NCI-H2227 (cell line): ENCODE data around the gene MATN4.
"Not testable (repeated sequence)": the region's sequence is repeated elsewhere in the genome, so short reads cannot be mapped to it uniquely, and the experiment has no call there.

Experiments used
- DNase-seq: peaks from one replicate; lab custom pipeline; 2025; ENCODE audit not compliant: unreplicated experiment; lab: John Stamatoyannopoulos, UW

MATN4 gene, protein sequence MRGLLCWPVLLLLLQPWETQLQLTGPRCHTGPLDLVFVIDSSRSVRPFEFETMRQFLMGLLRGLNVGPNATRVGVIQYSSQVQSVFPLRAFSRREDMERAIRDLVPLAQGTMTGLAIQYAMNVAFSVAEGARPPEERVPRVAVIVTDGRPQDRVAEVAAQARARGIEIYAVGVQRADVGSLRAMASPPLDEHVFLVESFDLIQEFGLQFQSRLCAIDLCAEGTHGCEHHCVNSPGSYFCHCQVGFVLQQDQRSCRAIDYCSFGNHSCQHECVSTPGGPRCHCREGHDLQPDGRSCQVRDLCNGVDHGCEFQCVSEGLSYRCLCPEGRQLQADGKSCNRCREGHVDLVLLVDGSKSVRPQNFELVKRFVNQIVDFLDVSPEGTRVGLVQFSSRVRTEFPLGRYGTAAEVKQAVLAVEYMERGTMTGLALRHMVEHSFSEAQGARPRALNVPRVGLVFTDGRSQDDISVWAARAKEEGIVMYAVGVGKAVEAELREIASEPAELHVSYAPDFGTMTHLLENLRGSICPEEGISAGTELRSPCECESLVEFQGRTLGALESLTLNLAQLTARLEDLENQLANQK

DNA sequence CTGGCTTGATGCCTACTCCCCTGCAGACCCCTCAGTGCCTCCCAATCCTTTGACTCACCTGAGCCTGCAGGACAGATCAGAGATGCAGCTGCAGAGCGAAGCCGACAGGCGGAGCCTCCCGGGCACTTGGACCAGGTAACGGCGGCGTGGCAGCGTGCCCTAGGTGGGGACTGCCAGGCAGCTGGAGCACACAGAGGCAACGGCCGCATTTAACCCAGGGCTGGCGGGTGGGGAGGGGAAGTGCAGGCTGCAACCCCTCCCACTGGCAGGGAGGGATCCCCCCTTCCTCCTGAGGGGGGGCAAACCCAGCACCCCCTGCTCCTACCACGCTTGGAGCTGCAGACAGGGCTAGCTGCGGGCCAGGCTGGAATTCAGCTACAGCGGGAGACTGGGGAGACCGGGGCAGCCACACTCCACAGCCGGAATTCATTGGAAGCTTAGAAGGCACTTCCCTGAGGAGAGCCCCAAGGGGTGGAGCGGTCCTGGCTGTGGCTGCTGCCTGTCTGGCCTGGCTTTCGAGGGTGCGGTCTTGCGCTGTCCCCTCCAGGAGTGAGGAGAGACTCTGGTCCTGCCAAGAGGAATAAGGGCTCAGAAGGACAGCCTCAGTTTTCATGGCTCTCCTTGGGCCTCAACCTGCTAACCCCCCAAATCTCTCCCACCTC, at the start of gene MATN4:
MATN4 (minus strand) TSS at position 183 of the 662 bp plus-strand sequence. CDS start 2,717 bp downstream, outside the sequence.
- DNase-seq: no peak

DNA sequence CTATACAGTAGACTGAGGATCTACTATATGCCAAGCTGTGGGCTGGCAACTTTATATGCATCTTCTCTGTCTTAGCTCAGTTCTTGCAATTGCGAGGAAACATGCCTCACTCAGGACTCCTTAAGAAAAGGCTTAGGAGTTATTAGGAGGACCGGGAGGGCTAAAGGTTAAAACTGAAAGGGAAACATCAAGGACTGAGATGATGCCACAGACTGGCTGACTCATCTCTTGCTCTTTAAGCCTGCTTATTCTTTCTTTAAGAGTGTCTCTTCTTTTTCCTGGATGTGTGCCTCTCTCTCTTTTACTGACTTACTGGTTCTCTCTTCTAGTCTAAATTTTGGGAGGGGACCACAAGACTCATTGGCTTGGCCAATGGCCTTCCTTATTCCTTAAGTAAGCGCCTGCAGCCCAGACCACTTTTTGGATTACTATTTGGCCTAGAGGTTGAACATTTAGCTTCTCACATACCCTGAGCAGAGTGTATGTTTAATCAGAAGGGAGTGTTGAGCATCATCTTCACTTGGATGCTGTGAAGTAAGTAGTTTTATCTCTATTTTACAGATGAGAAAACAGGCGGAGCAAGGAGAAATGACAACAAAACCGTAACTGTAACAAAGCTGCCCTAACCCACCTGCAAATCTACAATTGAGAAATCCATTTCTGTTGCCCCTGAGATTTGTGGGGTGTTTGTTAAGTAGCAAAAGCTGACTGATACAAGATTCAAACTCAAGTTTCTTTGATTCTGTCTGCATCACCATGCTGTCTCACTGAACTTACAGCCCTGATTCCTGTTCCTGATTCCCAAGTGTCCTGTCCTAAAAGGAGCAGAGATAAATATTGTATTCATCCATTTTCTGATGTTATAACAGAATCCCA, 47.3 kb upstream of the MATN4 start:
- no peak for DNase-seq

DNA sequence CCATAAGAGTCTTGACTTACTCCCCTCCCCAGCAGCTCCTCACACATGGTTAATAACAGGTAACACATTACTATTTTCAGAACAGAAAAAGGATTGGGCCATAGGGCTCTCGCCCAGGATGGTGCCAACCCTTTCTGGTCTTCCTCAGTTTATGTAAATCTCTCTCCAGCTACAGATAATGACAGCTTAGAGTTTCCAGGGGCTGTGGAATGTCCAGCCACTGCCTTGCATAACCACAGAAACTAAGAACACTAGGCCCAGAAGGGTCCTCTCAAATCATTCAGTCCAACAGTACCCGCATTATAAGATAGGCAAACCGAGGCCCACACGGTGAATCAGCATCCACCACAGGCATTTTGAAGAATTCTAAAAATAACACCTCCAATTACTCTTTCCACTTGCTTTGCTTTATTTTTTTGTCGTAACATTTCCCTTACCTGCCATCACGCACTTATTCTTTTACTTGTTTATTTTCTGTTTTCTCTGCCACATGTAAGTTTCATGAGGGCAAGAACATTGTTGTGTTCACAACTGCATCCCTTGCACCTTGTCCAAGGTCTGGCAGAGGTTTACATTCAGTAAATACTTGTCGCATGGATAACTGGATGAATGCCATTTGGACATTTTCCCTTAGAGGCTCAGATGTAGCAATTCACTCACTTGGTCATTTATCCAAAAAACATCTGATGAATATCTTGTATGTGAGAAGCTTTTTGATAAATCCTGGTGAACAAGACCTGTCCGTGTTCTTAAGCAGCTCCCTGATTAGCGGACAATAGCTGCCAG, 46.5 kb upstream of the MATN4 start:
- DNase-seq: no peak

DNA sequence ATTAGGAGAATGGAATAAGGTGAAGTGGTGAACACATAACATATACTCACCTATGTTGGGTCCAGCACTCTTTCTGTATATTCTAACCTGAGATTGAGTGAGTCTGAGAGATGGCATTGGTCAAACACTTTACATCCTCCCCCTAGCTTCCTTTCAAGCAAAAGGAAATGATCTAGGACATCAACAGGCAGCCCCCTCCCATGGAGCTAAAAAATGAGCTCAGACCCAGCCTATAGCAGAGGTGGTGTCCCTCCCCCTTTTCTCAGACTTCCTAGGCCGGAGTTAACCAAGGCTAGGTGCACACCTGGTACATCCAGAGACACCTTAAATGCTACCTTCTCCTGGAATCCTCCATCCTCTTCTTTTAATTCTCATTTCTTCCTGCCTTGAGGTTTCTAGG, 45.6 kb upstream of the MATN4 start:
- no peak for DNase-seq

DNA sequence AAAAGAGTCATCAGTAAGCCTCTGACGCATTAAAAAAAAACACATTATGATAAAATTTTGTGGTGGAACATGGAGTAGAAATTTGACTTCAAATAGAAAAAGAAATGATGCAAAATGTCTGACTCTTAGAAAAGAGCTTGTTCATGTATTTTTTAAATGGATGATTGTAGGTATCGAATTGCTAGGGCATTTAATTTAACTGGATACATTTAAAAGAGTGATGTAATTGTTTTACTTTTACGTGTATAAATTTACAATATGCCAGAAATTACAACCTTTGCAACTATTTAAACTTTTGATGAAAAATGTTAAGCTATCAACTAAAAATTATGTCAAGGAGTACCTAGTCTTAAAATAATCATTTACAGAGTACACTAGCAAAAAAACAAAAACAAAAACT, 44.6 kb upstream of the MATN4 start:
- no peak for DNase-seq

DNA sequence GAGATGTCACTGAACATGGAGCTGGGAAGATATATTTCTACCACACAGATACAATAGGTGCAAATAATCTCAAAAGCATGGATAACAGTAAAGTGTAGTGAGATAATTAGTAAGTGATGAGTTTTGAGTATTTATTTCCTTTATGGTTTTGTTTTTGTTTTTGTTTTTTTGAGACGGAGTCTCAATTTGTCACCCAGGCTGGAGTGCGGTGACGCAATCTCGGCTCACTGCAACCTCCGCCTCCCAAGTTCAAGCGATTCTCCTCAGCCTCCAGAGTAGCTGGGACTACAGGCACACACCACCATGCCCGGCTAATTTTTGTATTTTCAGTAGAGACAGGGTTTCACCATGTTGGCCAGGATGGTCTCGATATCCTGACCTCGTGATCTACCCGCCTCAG, 42.7 kb upstream of the MATN4 start:
- not testable (repeated sequence) for DNase-seq

DNA sequence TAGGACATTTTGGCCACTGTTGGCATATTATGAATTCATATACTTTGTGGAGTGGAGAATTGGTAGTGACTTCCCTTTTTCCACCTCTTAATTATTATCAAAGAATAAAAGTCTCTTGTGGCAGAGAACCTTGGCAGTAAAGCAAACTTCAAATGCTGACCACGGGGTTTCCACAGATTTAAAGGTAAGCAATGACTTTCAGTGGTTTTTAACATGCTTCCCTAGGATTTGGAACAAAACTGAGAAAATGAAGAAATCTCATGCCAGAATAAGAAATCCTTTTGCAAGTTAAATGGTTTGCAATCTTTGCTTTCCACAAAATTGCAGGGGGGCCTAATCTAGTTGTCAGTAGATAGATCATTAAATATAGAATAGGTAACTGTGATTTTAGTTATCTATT, 42.1 kb upstream of the MATN4 start:
- no peak for DNase-seq

DNA sequence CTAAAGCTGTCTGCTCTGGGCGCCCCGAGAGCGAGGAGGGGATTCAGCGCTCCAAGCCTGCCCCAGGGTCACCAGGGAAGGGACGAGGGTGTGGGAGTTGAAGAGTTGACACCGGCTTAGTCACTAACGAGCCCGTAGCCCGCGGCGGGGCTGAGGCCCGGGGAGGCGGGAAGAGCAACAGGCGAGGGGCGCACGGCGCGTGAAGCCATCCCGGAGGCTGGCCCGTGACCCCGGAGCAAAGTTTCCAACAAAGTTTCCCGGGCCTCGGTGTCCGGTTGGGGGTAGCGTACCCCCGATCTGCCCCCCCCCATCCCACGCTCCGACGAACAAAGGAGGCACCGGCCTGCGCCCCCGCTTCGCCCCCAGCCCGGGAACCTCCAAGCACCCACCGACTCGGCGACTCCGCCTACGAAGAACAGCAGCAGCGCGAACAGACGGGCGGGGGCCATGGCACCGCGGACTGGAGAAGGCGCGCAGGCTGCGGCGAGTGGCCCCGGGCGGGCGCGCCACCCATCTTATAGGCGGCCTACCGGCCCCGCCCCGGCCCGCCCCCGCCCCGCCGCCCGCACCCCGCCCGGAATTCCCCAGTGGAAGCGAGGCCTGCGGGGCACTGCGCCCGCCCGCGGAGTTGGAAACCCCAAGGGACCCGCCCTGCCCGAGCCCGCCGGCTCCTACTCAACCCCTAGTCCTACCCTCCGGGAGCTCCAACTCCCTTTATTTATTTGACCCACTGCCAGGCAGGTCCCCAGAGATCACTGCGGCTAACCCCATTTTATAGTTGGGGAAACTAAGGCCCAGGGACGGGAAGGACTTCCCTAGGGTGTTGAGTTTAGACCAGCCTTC, 40.1 kb upstream of the MATN4 start, which contains the start of gene SDC4:
SDC4 (minus strand) TSS at position 489 of the 843 bp plus-strand sequence; CDS start at position 449, 40 bp downstream.
- DNase-seq: peak; percentile 54

DNA sequence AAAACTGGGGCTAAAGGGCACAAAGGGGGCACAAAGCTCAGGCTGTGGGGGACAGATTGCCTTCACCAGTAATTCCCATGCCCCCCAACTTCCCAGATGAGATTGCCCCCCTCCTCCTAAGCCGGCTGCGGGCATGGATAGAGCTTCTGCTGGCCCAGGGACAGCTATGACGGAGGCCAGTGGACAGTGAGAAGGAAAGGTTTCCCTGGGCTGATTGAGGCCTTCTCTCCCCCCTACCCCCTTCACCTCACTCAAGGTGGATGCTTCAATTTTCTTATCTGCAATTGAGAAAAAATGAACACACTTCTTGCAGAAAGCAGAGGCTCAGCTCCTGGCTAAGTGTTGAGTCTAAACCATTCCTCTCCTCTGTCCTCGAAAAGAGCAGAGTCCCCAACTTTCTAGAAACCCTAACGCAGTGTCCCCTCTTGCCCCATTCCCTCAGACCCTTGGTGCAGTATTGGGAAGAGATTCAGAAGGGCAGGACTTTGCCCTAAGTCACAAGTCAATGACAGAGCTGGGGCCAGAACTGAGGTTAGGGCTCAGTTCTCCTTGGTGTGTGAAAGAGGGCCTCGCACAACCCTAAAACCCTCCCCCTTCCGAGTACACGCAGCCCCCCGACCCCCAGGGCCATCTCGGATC, 39.3 kb upstream of the MATN4 start:
- no peak for DNase-seq

DNA sequence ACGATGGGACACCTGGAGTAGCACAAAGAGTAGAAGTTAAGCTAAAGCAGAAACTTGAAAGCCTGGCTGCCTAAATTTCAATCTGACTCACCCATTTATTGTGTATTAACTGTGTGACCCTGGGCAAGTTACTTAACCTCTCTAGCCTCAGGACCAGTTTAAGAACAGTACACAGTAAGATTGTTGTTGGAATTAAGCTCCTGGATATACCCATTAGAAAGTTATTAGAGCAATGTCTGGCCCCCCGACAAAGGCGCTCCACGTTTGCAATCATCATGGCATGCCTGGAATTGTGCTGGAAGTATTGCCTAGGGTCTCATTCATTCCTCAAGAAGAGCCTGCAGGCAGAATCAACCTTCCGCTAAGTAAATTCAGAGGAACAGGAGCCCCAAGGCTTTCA, 38.8 kb upstream of the MATN4 start:
- no peak for DNase-seq

DNA sequence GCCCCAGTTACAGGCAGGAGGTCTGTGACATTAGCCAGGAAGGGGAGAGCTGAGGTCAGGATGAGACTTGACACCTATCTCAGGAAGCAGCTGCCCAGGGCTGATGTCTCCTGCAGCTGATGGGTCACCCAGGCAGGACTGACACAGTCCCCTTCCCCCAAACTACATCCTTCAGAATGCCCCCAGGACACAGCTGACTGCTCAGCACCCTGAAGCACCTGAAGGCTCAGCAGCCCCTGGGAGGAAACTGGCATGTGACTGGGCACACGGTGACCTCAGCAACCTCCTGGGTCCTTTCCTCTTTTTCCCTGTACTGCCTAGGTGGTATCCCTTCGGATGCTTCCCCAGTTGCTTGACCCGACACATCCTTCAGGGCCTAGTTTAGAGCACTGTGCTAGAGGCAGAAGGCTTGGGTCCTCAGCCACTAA, 38.2 kb upstream of the MATN4 start:
- DNase-seq: no peak

DNA sequence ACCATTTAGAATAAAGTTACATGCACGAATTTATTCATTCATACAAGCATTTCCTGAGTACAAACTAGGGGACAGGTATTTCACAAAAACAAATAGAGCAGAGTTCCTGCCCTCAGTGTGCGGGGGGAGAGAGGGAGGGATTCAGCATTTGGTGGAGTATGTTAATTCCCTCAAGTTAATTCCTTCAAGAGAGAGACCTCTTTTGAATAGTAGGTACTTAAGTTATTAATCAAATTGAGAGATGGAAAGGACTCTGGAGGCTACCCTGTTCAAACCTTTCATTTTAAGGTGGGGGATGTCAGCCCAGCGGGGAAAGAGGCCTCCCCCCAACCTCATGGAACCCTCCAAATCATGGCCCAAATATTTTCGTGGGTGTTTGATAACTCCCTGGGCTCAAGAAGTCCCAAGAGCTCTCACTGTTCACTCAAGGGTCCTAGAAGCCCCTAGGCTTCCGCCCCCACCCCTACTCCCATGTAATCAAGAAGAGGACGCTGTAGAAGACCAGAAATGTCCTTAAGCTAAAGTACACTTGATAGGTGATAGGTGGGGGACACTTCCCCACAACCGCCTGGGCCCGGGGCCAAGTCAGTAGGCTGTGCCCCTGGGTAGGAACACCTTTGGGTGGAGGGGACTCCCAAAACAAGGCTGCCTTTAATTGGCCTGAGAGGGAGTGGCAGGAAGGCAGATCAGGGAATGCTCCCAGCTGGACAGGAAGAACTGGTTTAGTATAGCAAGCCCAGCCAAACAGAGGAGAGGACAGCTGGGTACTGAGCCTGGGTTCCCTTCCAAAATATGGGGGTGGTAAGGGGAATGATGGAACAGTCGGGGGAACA, 37.2 kb upstream of the MATN4 start:
- no peak for DNase-seq

DNA sequence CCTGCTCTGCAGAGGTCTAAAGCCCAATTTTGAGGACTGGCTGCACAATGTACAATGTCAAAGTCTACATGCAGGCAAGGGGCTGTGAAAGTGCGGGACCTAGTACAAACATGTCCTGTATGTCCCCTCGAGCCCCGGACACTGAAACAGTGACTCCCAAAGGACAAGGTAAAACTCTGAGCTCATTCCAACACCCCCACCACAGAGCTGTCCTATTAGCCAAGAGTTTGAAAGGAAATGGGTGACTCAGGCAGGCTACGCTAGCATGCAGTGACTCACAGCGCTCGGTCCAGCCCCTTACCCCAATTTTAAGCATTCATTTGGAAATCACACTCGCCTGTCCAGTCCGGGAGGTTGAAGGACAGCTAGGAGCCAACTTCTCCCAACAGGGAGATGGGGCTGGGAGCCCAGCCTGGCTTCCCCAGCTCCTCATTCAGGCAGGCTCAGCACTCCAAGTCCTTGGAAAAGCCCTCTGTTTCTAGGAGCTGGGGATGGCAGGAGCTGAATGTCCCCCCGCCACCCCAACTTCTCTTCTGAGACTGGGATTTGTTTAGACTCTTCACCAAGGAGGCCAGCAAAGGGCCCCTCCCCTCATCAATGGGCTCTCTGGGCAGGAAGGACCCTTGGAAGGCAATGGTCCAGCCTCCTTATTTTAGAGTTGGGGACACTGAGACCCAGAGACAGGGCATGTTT, 36.2 kb upstream of the MATN4 start:
- DNase-seq: no peak

DNA sequence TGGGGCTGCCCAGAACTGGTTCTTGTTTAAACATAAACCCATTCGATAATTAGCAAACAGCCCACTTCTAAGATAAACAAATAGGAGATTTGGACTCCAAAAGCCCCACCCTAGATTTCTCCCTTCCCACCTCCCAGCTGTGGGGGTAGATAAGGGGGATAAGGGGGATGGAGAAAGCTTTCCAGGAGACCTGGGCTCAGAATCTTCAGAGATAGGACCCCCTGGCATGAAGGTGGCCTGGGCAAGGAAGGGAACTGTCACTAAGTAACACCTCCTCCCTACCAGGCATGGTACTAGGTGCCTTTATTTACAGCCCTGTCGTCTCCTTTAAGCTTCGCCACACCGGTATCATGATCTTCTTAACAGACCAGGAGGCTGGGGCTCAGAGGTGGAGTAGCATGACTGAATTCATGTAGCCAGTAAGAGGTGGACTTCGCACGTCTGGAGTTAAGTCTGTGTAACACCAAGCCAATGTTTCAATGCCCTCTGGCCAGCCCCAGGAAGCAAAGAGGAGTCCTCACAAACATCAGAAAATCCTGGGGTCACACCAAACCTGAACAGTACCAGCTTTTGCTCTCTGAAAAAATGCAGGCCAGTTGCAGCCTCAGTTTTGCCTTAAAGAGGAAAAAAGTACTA, 35.6 kb upstream of the MATN4 start:
- no peak for DNase-seq

DNA sequence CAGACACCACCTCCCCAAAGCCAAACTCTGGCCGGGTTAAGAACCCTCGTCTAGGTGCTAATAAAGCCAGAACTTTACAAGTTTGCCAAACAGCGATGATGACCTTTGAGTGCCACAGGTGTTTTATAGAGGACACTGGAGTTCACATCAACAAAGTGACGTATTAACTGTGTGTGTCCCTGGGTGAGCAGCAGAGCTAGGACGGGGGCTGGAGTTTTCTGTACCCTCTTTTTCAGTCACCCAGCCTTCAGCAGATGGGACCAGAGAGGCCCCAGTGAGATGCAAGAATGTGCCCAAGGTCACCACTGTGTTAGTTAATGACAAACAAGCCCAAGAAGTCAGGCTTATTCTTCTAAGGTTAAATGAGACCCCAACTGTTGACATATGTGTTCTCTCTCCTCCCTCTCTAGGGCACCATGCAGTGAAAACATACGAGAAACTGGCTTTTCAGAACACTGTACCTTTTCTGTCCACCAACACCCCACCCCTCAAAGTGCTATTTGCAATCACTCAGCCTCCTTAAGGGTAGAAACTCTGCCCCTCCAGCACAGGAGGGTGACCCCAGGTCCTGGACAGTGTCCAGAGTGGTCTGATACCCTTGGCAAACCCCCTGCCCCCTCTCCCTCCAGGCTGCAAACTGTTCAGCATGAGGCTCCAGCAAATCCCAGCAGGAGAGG, 34.9 kb upstream of the MATN4 start:
- DNase-seq: no peak
